H1 (cell line): ENCODE measurements around the gene SGCE. TPM values are rescaled to one million over a fixed set of nuclear protein-coding genes. Genes with fewer than 3 reads are reported as not detected.

ENCODE experiments used
- CTCF ChIA-PET: fragments of 300-600 bp; sonication (Branson Sonifier 250); formaldehyde crosslinking; loops from one replicate; lab custom pipeline; 2021; ENCODE audit not compliant: partially characterized antibody; lab: Charles Lee
- POLR2A ChIA-PET: fragments of 300-600 bp; sonication (Branson Sonifier 250); formaldehyde crosslinking; loops from one replicate; lab custom pipeline; 2021; ENCODE audit warnings: inconsistent platforms; ENCODE audit not compliant: partially characterized antibody; lab: Charles Lee
- DNase-seq, 2 experiments: peaks; one replicate each; pipeline versions ENCODE4 v3.0.0 to v3.0.0-alpha.2; 2010 to 2022; ENCODE audit warnings: low spot score in 2 of 2, low read depth in 1 of 2, mixed read lengths in 1 of 2
- FAIRE-seq: peaks from 2 replicates; lab custom pipeline; 2011; peaks lifted over from hg19 to GRCh38; lab: Jason Lieb, UNC
- H2AFZ ChIP-seq: 2 replicates; pipeline ENCODE4 v1.8.1; 2012; ENCODE audit warnings: low read length, inconsistent platforms
- H2AK5ac ChIP-seq: 2 replicates; pipeline ENCODE4 v1.6.1; 2013; ENCODE audit warnings: low read depth, low read length
- H2BK120ac ChIP-seq: replicated peaks from 2 replicates; pipeline ENCODE3; 2013; ENCODE audit warnings: low read depth, low read length, inconsistent platforms
- H2BK12ac ChIP-seq: 2 replicates; pipeline ENCODE4 v1.6.1; 2013; ENCODE audit warnings: low read depth, low read length
- H2BK15ac ChIP-seq: 2 replicates; pipeline ENCODE4 v1.6.1; 2013; ENCODE audit warnings: low read length
- H2BK20ac ChIP-seq: 2 replicates; pipeline ENCODE4 v1.6.1; 2013; ENCODE audit warnings: low read length
- H2BK5ac ChIP-seq: 2 replicates; pipeline ENCODE4 v1.6.1; 2013; ENCODE audit warnings: low read depth, low read length
- H3K14ac ChIP-seq: 2 replicates; pipeline ENCODE4 v1.6.1; 2013; ENCODE audit warnings: inconsistent platforms; ENCODE audit not compliant: insufficient read length
- H3K18ac ChIP-seq: 2 replicates; pipeline ENCODE4 v1.6.1; 2013; ENCODE audit warnings: low read length; ENCODE audit errors: extremely low read depth
- H3K23ac ChIP-seq: 2 replicates; pipeline ENCODE4 v1.6.1; 2013; ENCODE audit warnings: inconsistent platforms; ENCODE audit not compliant: insufficient read length
- H3K23me2 ChIP-seq: 2 replicates; pipeline ENCODE4 v1.6.1; 2013; ENCODE audit warnings: low read depth, low read length
- H3K27ac ChIP-seq: 2 replicates; pipeline ENCODE4 v1.6.1; 2011; ENCODE audit warnings: low read depth, low read length, inconsistent platforms
- H3K27me3 ChIP-seq, 4 experiments: replicated peaks in 1 of 4; 1 replicate in 1 of 4; 2 replicates in 3 of 4; pipeline versions ENCODE4 v1.6.1 to v1.8.1; 2011 to 2013; ENCODE audit warnings: low read length in 3 of 4, mild to moderate bottlenecking in 3 of 4, inconsistent platforms in 2 of 4, mixed read lengths in 2 of 4, moderate library complexity in 1 of 4; ENCODE audit not compliant: control insufficient read depth in 3 of 4, insufficient read depth in 3 of 4; ENCODE audit errors: extremely low read depth in 1 of 4
- H3K36me3 ChIP-seq, 4 experiments: 2 replicates each; pipeline versions ENCODE4 v1.6.1 to v1.8.1; 2011 to 2013; ENCODE audit warnings: mild to moderate bottlenecking in 4 of 4, low read length in 3 of 4, moderate library complexity in 2 of 4, control low read depth in 1 of 4, inconsistent platforms in 1 of 4; ENCODE audit not compliant: insufficient read depth in 4 of 4, control insufficient read depth in 2 of 4
- H3K4ac ChIP-seq: replicated peaks from 2 replicates; pipeline ENCODE3; 2013; ENCODE audit warnings: low read length, low read depth, mixed read lengths, inconsistent platforms; ENCODE audit not compliant: insufficient read length
- H3K4me1 ChIP-seq, 4 experiments: replicated peaks in 1 of 4; 1 replicate in 1 of 4; 2 replicates in 3 of 4; pipeline versions ENCODE4 v1.6.1 to v1.8.1; 2011 to 2013; ENCODE audit warnings: low read length in 3 of 4, inconsistent platforms in 2 of 4, mixed read lengths in 1 of 4; ENCODE audit not compliant: insufficient read depth in 4 of 4, control insufficient read depth in 3 of 4
- H3K4me2 ChIP-seq, 2 experiments: 2 replicates each; pipeline versions ENCODE4 v1.6.1 to v1.8.1; 2011 to 2013; ENCODE audit warnings: low read depth in 2 of 2, low read length in 2 of 2, control low read depth in 1 of 2, inconsistent platforms in 1 of 2, mild to moderate bottlenecking in 1 of 2; ENCODE audit not compliant: insufficient read depth in 1 of 2
- H3K4me3 ChIP-seq, 4 experiments: fragments of 200-600, 300-600 bp in 1 of 4; sonication (generic), shearing (Covaris generic), sonication (Bioruptor Twin) in 1 of 4; 2 replicates each; pipeline versions ENCODE4 v1.5.1 to v1.8.1; 2011 to 2016; ENCODE audit warnings: low read length in 4 of 4, low read depth in 3 of 4, control low read depth in 2 of 4, inconsistent platforms in 2 of 4, mild to moderate bottlenecking in 2 of 4, mixed read lengths in 1 of 4, moderate library complexity in 1 of 4; ENCODE audit not compliant: insufficient read depth in 2 of 4; ENCODE audit errors: extremely low read depth in 1 of 4
- H3K56ac ChIP-seq: replicated peaks from 2 replicates; pipeline ENCODE3; 2013; ENCODE audit warnings: low read depth, mild to moderate bottlenecking, mixed read lengths, low read length, inconsistent platforms; ENCODE audit not compliant: insufficient read length
- H3K79me1 ChIP-seq: 2 replicates; pipeline ENCODE4 v1.6.1; 2013; ENCODE audit warnings: low read depth, low read length, control low read depth
- H3K79me2 ChIP-seq, 2 experiments: 2 replicates each; pipeline versions ENCODE4 v1.6.1 to v1.8.1; 2012 to 2013; ENCODE audit warnings: low read length in 2 of 2, mild to moderate bottlenecking in 2 of 2, inconsistent platforms in 1 of 2; ENCODE audit not compliant: insufficient read depth in 2 of 2, control insufficient read depth in 1 of 2
- H3K9ac ChIP-seq, 4 experiments: replicated peaks in 1 of 4; 1 replicate in 1 of 4; 2 replicates in 3 of 4; pipeline versions ENCODE4 v1.6.1 to v1.8.1; 2011 to 2013; ENCODE audit warnings: low read depth in 3 of 4, low read length in 3 of 4, control low read depth in 2 of 4, mild to moderate bottlenecking in 2 of 4, moderate library complexity in 2 of 4, inconsistent platforms in 1 of 4; ENCODE audit errors: extremely low read depth in 1 of 4
- H3K9me3 ChIP-seq, 2 experiments: 2 replicates each; pipeline versions ENCODE4 v1.6.1 to v1.8.1; 2012 to 2013; ENCODE audit warnings: mild to moderate bottlenecking in 2 of 2, moderate library complexity in 2 of 2, control low read depth in 1 of 2, inconsistent platforms in 1 of 2, low read depth in 1 of 2, low read length in 1 of 2, mixed read lengths in 1 of 2; ENCODE audit not compliant: insufficient read depth in 2 of 2
- H4K20me1 ChIP-seq, 2 experiments: replicated peaks in 1 of 2; 2 replicates each; pipeline versions ENCODE3 to v1.8.1; 2011 to 2013; ENCODE audit warnings: inconsistent platforms in 2 of 2, low read length in 2 of 2, mild to moderate bottlenecking in 1 of 2; ENCODE audit not compliant: insufficient read depth in 2 of 2, control insufficient read depth in 1 of 2
- H4K5ac ChIP-seq: 2 replicates; pipeline ENCODE4 v1.6.1; 2013; ENCODE audit warnings: low read length, low read depth, mixed read lengths, inconsistent platforms; ENCODE audit not compliant: insufficient read length
- H4K8ac ChIP-seq: 2 replicates; pipeline ENCODE4 v1.8.0; 2013; ENCODE audit warnings: mild to moderate bottlenecking, moderate library complexity, low read length, inconsistent platforms; ENCODE audit not compliant: insufficient read depth; ENCODE audit errors: extremely low read depth
- H4K91ac ChIP-seq: replicated peaks from 2 replicates; pipeline ENCODE3; 2013; ENCODE audit warnings: low read length, mixed read lengths, inconsistent platforms; ENCODE audit not compliant: insufficient read length
- CHD2 ChIP-seq: IDR thresholded peaks from 2 replicates; pipeline ENCODE4 v1.6.1; 2012; ENCODE audit warnings: low read length, improper control_type of control experiment
- FOSL1 ChIP-seq: IDR thresholded peaks from 2 replicates; pipeline ENCODE4 v1.6.1; 2011; ENCODE audit warnings: mild to moderate bottlenecking, low read depth, low read length, moderate library complexity; ENCODE audit not compliant: insufficient read depth
- JUN ChIP-seq: IDR thresholded peaks from 2 replicates; pipeline ENCODE4 v1.6.1; 2011; ENCODE audit warnings: low read depth, mild to moderate bottlenecking, improper control_type of control experiment, low read length
- RAD21 ChIP-seq, 2 experiments: IDR thresholded peaks in 1 of 2; conservative IDR thresholded peaks in 1 of 2; 2 replicates each; pipeline ENCODE4 v1.6.1; 2011; ENCODE audit warnings: low read depth in 2 of 2, low read length in 2 of 2, improper control_type of control experiment in 1 of 2, inconsistent platforms in 1 of 2, mild to moderate bottlenecking in 1 of 2, moderate library complexity in 1 of 2
- RFX5 ChIP-seq: IDR thresholded peaks from 2 replicates; pipeline ENCODE4 v1.6.1; 2011; ENCODE audit warnings: low read depth, low read length, improper control_type of control experiment, borderline replicate concordance
- RNF2 ChIP-seq: fragments of 200-900, 300-1000 bp; sonication (generic); IDR thresholded peaks from 2 replicates; pipeline ENCODE4 v1.7.1; 2016; ENCODE audit warnings: borderline replicate concordance, low read depth, mild to moderate bottlenecking, antibody characterized with exemption, low read length; ENCODE audit not compliant: poor library complexity, severe bottlenecking; ENCODE audit errors: missing control alignments
- SP2 ChIP-seq: IDR thresholded peaks from 2 replicates; pipeline ENCODE4 v1.6.1; 2012; ENCODE audit warnings: mild to moderate bottlenecking, low read length, inconsistent platforms
- WGBS, 2 experiments: shearing (Covaris generic) in 1 of 2; methylation state at CpG; one replicate each; pipeline versions ENCODE4 v1.1.6 to v1.1.7; 2013 to 2015; ENCODE audit warnings: low lambda C conversion rate in 2 of 2, mixed read lengths in 2 of 2, inconsistent platforms in 1 of 2, low coverage in 1 of 2, missing lambda C conversion rate in 1 of 2; ENCODE audit not compliant: insufficient replicate concordance in 2 of 2, insufficient coverage in 1 of 2, insufficient read length in 1 of 2; ENCODE audit errors: extremely low coverage in 1 of 2, missing lambda C conversion rate in 1 of 2; 5-methylcytosine and 5-hydroxymethylcytosine counted together
- polyA plus RNA-seq, 7 experiments: library from polyadenylated mRNA; depleted of rRNA in 3 of 7; stranded (reverse) in 5 of 7; unstranded in 2 of 7; fragments of >200 nt in 5 of 7; fragments of 200-250 nt in 2 of 7; gene quantifications; 1 replicate in 5 of 7; 2 replicates in 1 of 7; 4 replicates in 1 of 7; pipeline versions ENCODE4 v1.2.1 to v1.2.3, GENCODE V29; 2011 to 2013; ENCODE audit warnings: missing spikeins in 2 of 7, mixed read lengths in 2 of 7
- total RNA-seq: library from RNA; stranded (reverse); fragmentation: NEBNext Ultra II Directional; extraction: Animal tissue kit (Norgen Biotek cat#: 25700); gene quantifications from 2 replicates; pipeline ENCODE4 v1.2.1, GENCODE V29; 2021
- TF ChIP-seq, protein P1 (sequence below): IDR thresholded peaks from 2 replicates; pipeline ENCODE4 v1.6.1; 2012; ENCODE audit warnings: inconsistent platforms

Gene SGCE
- total and polyA plus RNA-seq, 2 of the 8 experiments (the other 6 are each of a cell fraction or from before 2014, with no cell fraction given), result 12.8 to 25.0 TPM

DNA sequence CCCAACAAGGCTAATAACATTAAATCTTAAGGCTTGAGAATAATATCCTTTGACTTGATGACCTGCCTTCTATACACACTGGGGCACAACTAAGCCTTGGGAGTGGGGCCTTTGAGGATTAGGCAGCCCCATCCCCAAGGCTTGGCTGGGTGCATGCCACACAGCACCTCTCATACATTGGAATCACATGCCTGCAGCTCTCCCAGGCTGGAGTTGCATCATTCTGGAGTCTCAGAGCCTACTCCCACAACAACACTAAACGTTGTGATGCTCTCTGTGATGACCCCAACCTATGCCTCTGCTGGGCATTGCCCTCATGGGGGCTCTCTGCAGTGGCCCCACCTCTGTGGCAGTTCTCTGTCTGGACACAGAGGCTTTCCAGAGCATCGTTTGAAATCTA, 31.9 kb upstream of the SGCE start:
- Histone ChIP-seq H4K5ac (no peak overlapping the region), H3K4me2 (no peak overlapping the region), H2BK15ac (no peak overlapping the region), H3K56ac (no peak overlapping the region), H3K36me3 (no peaks in the 10 kb centered on the region), H2BK12ac (no peak overlapping the region), H3K4me3 (no peak overlapping the region), H2BK120ac (no peak overlapping the region), H3K9me3 (no peaks in the 10 kb centered on the region), H4K91ac (no peak overlapping the region), H3K18ac (no peak overlapping the region; the same call in 1 of the 2 replicates), H3K79me2 (no peaks in the 10 kb centered on the region), H3K23ac (no peak overlapping the region), H3K4ac (no peak overlapping the region), H2BK5ac (no peak overlapping the region), H2BK20ac (no peak overlapping the region), H2AK5ac (no peak overlapping the region), H4K8ac (no peak overlapping the region)
- CTCF ChIA-PET, result no interaction called here
- TF ChIP-seq RFX5 (no peak), JUN (no peak), RAD21 (IDR thresholded peaks at IDR 0.05 in 1 of 2, conservative IDR thresholded peaks at IDR 0.05 in 1 of 2; ENCODE audit: low read depth in 2 of 2, low read length in 2 of 2) (no peak), FOSL1 (no peak), CHD2 (no peak), RNF2 (no peak), SP2 (no peak)
- TF ChIP-seq, protein P1, sequence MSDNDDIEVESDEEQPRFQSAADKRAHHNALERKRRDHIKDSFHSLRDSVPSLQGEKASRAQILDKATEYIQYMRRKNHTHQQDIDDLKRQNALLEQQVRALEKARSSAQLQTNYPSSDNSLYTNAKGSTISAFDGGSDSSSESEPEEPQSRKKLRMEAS, result no peak
- TF ChIP-seq, all 59 proteins: peak for 0
- POLR2A ChIA-PET, result no interaction called here
- Histone ChIP-seq H3K9ac (no peak overlapping the region), H4K20me1 (no peaks in the 10 kb centered on the region), H3K27me3 (no peaks in the 10 kb centered on the region), H3K79me1 (no peaks in the 10 kb centered on the region), H3K27ac (no peak overlapping the region), H3K14ac (no peak overlapping the region), H3K4me1 (no peaks in the 10 kb centered on the region), H2AFZ (no peak overlapping the region), H3K23me2 (no peaks in the 10 kb centered on the region)
- FAIRE-seq, result no peak
- DNase-seq, result no peak
- 78% methylated on average over 2 of the region's 2 CpGs; no CpG with 5 or more reads in 1 of the 2 experiments for WGBS, 2 experiments
